IMR-90 (cell line): ENCODE measurements around the gene ING5. TPM values are rescaled to one million over a fixed set of nuclear protein-coding genes. Genes with fewer than 3 reads are reported as not detected.
A peak's percentile ranks its signal among the peaks of the same experiment; 100 is the strongest.

Source experiments
- ATAC-seq: fragments of 200-7000 bp; cut with Tn5 transposase; 2 replicates; pipeline ENCODE4 v1.9.1; 2020; ENCODE audit warnings: low read depth, mild to moderate bottlenecking, moderate library complexity
- BruUV-seq: library from RNA; stranded (reverse); fragments of 400-500 nt; replicated peaks from 2 replicates; lab custom pipeline; 2021; lab: Mats Ljungman, UMichigan
- CTCF ChIA-PET: fragments of 300-600 bp; formaldehyde crosslinking; extraction: SDS; loops from one replicate; lab custom pipeline; 2021; ENCODE audit warnings: antibody characterized with exemption; lab: Yijun Ruan, JAX
- POLR2A ChIA-PET: fragments of 300-600 bp; sonication (Branson Sonifier 250); formaldehyde crosslinking; loops from one replicate; lab custom pipeline; 2022; ENCODE audit warnings: antibody characterized with exemption; ENCODE audit not compliant: unreplicated experiment; lab: Charles Lee
- DNase-seq: peaks from one replicate; pipeline ENCODE4 v3.0.0; 2013
- H2AFZ ChIP-seq: replicated peaks from 2 replicates; pipeline ENCODE3; 2013; ENCODE audit warnings: low read length, mild to moderate bottlenecking; ENCODE audit not compliant: poor library complexity
- H2AK5ac ChIP-seq: 2 replicates; pipeline ENCODE4 v1.6.1; 2013; ENCODE audit warnings: low read depth, low read length, inconsistent platforms
- H2AK9ac ChIP-seq: replicated peaks from 2 replicates; pipeline ENCODE3; 2013; ENCODE audit warnings: mild to moderate bottlenecking, low read depth, low read length, moderate library complexity; ENCODE audit not compliant: poor library complexity
- H2BK120ac ChIP-seq: 2 replicates; pipeline ENCODE4 v1.6.1; 2013; ENCODE audit warnings: low read depth, low read length, inconsistent platforms
- H2BK15ac ChIP-seq: 3 replicates; pipeline ENCODE4 v1.6.1; 2013; ENCODE audit warnings: low read depth, low read length, inconsistent platforms
- H2BK20ac ChIP-seq: 2 replicates; pipeline ENCODE4 v1.6.1; 2013; ENCODE audit warnings: low read depth, mild to moderate bottlenecking, inconsistent platforms, low read length, moderate library complexity
- H2BK5ac ChIP-seq: 2 replicates; pipeline ENCODE4 v1.6.1; 2013; ENCODE audit warnings: mild to moderate bottlenecking, low read depth, low read length, inconsistent platforms; ENCODE audit not compliant: poor library complexity, severe bottlenecking
- H3K14ac ChIP-seq: replicated peaks from 2 replicates; pipeline ENCODE4 v1.6.1; 2013; ENCODE audit warnings: low read depth, low read length, inconsistent platforms
- H3K18ac ChIP-seq: 2 replicates; pipeline ENCODE4 v1.6.1; 2013; ENCODE audit warnings: low read depth, low read length, control low read depth
- H3K23ac ChIP-seq: 2 replicates; pipeline ENCODE4 v1.6.1; 2013; ENCODE audit warnings: low read depth, low read length, inconsistent platforms
- H3K27ac ChIP-seq: 2 replicates; pipeline ENCODE4 v1.5.1; 2013; ENCODE audit warnings: mild to moderate bottlenecking, control low read depth, low read length; ENCODE audit not compliant: insufficient read depth
- H3K27me3 ChIP-seq: 2 replicates; pipeline ENCODE4 v1.6.1; 2013; ENCODE audit warnings: low read length; ENCODE audit not compliant: control insufficient read depth, insufficient read depth
- H3K36me3 ChIP-seq: 2 replicates; pipeline ENCODE4 v1.6.1; 2013; ENCODE audit warnings: low read length, mixed read lengths; ENCODE audit not compliant: control insufficient read depth, insufficient read depth
- H3K4ac ChIP-seq: 2 replicates; pipeline ENCODE4 v1.6.1; 2013; ENCODE audit warnings: low read depth, low read length, inconsistent platforms
- H3K4me1 ChIP-seq: 2 replicates; pipeline ENCODE4 v1.6.1; 2013; ENCODE audit warnings: low read length, mixed read lengths; ENCODE audit not compliant: control insufficient read depth, insufficient read depth
- H3K4me2 ChIP-seq: 2 replicates; pipeline ENCODE4 v1.6.1; 2013; ENCODE audit warnings: low read depth, mild to moderate bottlenecking, control low read depth, low read length, moderate library complexity
- H3K4me3 ChIP-seq: 2 replicates; pipeline ENCODE4 v1.5.1; 2013; ENCODE audit warnings: low read depth, mild to moderate bottlenecking, control low read depth, low read length, moderate library complexity; ENCODE audit not compliant: insufficient read depth
- H3K56ac ChIP-seq: 2 replicates; pipeline ENCODE4 v1.6.1; 2013; ENCODE audit warnings: low read length, inconsistent platforms; ENCODE audit not compliant: insufficient read depth; ENCODE audit errors: extremely low read depth
- H3K79me1 ChIP-seq, 2 experiments: 2 replicates each; pipeline ENCODE4 v1.6.1; 2013; ENCODE audit warnings: low read length in 2 of 2, inconsistent platforms in 1 of 2, low read depth in 1 of 2
- H3K9ac ChIP-seq: 2 replicates; pipeline ENCODE4 v1.6.1; 2013; ENCODE audit warnings: low read depth, low read length, control low read depth
- H3K9me1 ChIP-seq: 2 replicates; pipeline ENCODE4 v1.6.1; 2013; ENCODE audit warnings: low read length, inconsistent platforms; ENCODE audit not compliant: insufficient read depth
- H3K9me3 ChIP-seq: 2 replicates; pipeline ENCODE4 v1.6.1; 2013; ENCODE audit warnings: low read length; ENCODE audit not compliant: control insufficient read depth, insufficient read depth
- H4K20me1 ChIP-seq: 2 replicates; pipeline ENCODE4 v1.6.1; 2013; ENCODE audit warnings: low read length, inconsistent platforms; ENCODE audit not compliant: insufficient read depth
- H4K5ac ChIP-seq: 2 replicates; pipeline ENCODE4 v1.6.1; 2013; ENCODE audit warnings: mild to moderate bottlenecking, low read depth, low read length, control low read depth
- H4K8ac ChIP-seq, 2 experiments: 2 replicates each; pipeline ENCODE4 v1.6.1; 2013; ENCODE audit warnings: low read depth in 2 of 2, low read length in 2 of 2, control low read depth in 1 of 2, inconsistent platforms in 1 of 2
- H4K91ac ChIP-seq: 2 replicates; pipeline ENCODE4 v1.6.1; 2013; ENCODE audit warnings: low read depth, low read length, inconsistent platforms; ENCODE audit not compliant: insufficient read depth
- BHLHE40 ChIP-seq: fragments of 150-350 bp; IDR thresholded peaks from 2 replicates; pipeline ENCODE4 v1.6.1; 2016; ENCODE audit warnings: mild to moderate bottlenecking, low read depth, low read length
- CEBPB ChIP-seq: IDR thresholded peaks from 2 replicates; pipeline ENCODE4 v1.6.1; 2012; ENCODE audit warnings: low read depth, low read length, improper control_type of control experiment
- FOS ChIP-seq: fragments of 150-350 bp; IDR thresholded peaks from 2 replicates; pipeline ENCODE4 v1.6.1; 2016; ENCODE audit warnings: low read depth, low read length
- MAFK ChIP-seq: IDR thresholded peaks from 2 replicates; pipeline ENCODE4 v1.6.1; 2012; ENCODE audit warnings: low read depth, low read length, improper control_type of control experiment
- MAZ ChIP-seq: IDR thresholded peaks from 2 replicates; pipeline ENCODE4 v1.6.1; 2012; ENCODE audit warnings: low read depth, mild to moderate bottlenecking, low read length, improper control_type of control experiment, moderate library complexity, borderline replicate concordance
- MXI1 ChIP-seq: IDR thresholded peaks from 2 replicates; pipeline ENCODE4 v1.6.1; 2012; ENCODE audit warnings: low read depth, mild to moderate bottlenecking, low read length, moderate library complexity, borderline replicate concordance
- NFE2L2 ChIP-seq: fragments of 150-350 bp; IDR thresholded peaks from 2 replicates; pipeline ENCODE4 v1.6.1; 2016; ENCODE audit warnings: low read depth, mild to moderate bottlenecking, low read length
- POLR2A ChIP-seq: IDR thresholded peaks from 2 replicates; pipeline ENCODE4 v1.6.1; 2012; ENCODE audit warnings: mild to moderate bottlenecking, low read depth, low read length
- RAD21 ChIP-seq: IDR thresholded peaks from 2 replicates; pipeline ENCODE4 v1.6.1; 2012; ENCODE audit warnings: low read length, improper control_type of control experiment
- RCOR1 ChIP-seq: IDR thresholded peaks from 2 replicates; pipeline ENCODE4 v1.6.1; 2012; ENCODE audit warnings: mild to moderate bottlenecking, low read length, improper control_type of control experiment; ENCODE audit not compliant: insufficient replicate concordance
- RFX5 ChIP-seq: IDR thresholded peaks from 2 replicates; pipeline ENCODE4 v1.8.0; 2012; ENCODE audit warnings: low read depth, mild to moderate bottlenecking, low read length, moderate library complexity
- SMC3 ChIP-seq: fragments of 150-350 bp; IDR thresholded peaks from 2 replicates; pipeline ENCODE4 v1.6.1; 2016; ENCODE audit warnings: low read depth, mild to moderate bottlenecking, antibody characterized with exemption, low read length, moderate library complexity
- WGBS, 2 experiments: methylation state at CpG; one replicate each; pipeline versions ENCODE4 v1.1.5 to v1.1.7; 2013; ENCODE audit warnings: missing lambda C conversion rate in 2 of 2; ENCODE audit not compliant: insufficient read length in 1 of 2; ENCODE audit errors: extremely low coverage in 2 of 2; 5-methylcytosine and 5-hydroxymethylcytosine counted together
- dilution Hi-C: fragments of 300-500 bp; cut with HindIII; formaldehyde crosslinking; loops from one replicate; pipeline ENCODE4 v1.14.3; 2018; ENCODE audit warnings: low sequenced_read_pairs; ENCODE audit not compliant: unreplicated experiment
- in situ Hi-C: fragments of 300-500 bp; cut with MboI; formaldehyde crosslinking; loops from 3 replicates; pipeline ENCODE4 v1.14.3; 2019; ENCODE audit warnings: low sequenced_read_pairs, inconsistent platforms, mixed read lengths
- intact Hi-C: fragments of 100-400 bp; cut with micrococcal nuclease; formaldehyde crosslinking; loops from 2 replicates; pipeline ENCODE4 v1.10.0; 2022
- polyA plus RNA-seq, 3 experiments: library from polyadenylated mRNA; depleted of rRNA; stranded (reverse); fragments of >200 nt; gene quantifications; 2 replicates each; pipeline ENCODE4 v1.2.3, GENCODE V29; 2012; ENCODE audit warnings: low replicate concordance in 1 of 3
- total RNA-seq: library from RNA; depleted of rRNA; stranded (reverse); fragments of >200 nt; gene quantifications from 2 replicates; pipeline ENCODE4 v1.2.3, GENCODE V29; 2012
- TF ChIP-seq, protein P1 (sequence below): fragments of 150-350 bp; IDR thresholded peaks from 2 replicates; pipeline ENCODE4 v1.6.1; 2016; ENCODE audit warnings: low read depth, mild to moderate bottlenecking, low read length, moderate library complexity, borderline replicate concordance
- TF ChIP-seq, protein P2 (sequence below): fragments of 150-350 bp; IDR thresholded peaks from 2 replicates; pipeline ENCODE4 v1.6.1; 2017; ENCODE audit warnings: mild to moderate bottlenecking, antibody characterized with exemption, low read length, low read depth
- TF ChIP-seq, protein P3 (sequence below): conservative IDR thresholded peaks from 2 replicates; pipeline ENCODE4 v1.5.1; 2012; ENCODE audit warnings: mild to moderate bottlenecking, low read depth, low read length, improper control_type of control experiment

Gene ING5
- total and polyA plus RNA-seq, 2 of the 4 experiments (the other 2 are of a cell fraction) = 36.1 to 38.9 TPM

GRCh38 chr2:241773511-241774418, 71.9 kb downstream of the ING5 start:
- H4K8ac ChIP-seq = no peak overlapping the region
- no peak overlapping the region for H3K4me2 ChIP-seq
- H3K9me1 ChIP-seq = no peaks in the 10 kb centered on the region
- in situ Hi-C loops (no loop called here), dilution Hi-C loops (no loop called here), intact Hi-C loops (no loop called here)
- TF ChIP-seq FOS (no peak), MAFK (no peak), BHLHE40 (no peak), MXI1 (no peak), NFE2L2 (no peak), RFX5 (no peak), RAD21 (no peak), POLR2A (no peak), MAZ (no peak), RCOR1 (no peak), SMC3 (no peak), CEBPB (no peak)
- TF ChIP-seq, protein P1, sequence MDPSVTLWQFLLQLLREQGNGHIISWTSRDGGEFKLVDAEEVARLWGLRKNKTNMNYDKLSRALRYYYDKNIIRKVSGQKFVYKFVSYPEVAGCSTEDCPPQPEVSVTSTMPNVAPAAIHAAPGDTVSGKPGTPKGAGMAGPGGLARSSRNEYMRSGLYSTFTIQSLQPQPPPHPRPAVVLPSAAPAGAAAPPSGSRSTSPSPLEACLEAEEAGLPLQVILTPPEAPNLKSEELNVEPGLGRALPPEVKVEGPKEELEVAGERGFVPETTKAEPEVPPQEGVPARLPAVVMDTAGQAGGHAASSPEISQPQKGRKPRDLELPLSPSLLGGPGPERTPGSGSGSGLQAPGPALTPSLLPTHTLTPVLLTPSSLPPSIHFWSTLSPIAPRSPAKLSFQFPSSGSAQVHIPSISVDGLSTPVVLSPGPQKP = no peak
- TF ChIP-seq, protein P2, sequence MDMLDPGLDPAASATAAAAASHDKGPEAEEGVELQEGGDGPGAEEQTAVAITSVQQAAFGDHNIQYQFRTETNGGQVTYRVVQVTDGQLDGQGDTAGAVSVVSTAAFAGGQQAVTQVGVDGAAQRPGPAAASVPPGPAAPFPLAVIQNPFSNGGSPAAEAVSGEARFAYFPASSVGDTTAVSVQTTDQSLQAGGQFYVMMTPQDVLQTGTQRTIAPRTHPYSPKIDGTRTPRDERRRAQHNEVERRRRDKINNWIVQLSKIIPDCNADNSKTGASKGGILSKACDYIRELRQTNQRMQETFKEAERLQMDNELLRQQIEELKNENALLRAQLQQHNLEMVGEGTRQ = no peak
- TF ChIP-seq, protein P3, sequence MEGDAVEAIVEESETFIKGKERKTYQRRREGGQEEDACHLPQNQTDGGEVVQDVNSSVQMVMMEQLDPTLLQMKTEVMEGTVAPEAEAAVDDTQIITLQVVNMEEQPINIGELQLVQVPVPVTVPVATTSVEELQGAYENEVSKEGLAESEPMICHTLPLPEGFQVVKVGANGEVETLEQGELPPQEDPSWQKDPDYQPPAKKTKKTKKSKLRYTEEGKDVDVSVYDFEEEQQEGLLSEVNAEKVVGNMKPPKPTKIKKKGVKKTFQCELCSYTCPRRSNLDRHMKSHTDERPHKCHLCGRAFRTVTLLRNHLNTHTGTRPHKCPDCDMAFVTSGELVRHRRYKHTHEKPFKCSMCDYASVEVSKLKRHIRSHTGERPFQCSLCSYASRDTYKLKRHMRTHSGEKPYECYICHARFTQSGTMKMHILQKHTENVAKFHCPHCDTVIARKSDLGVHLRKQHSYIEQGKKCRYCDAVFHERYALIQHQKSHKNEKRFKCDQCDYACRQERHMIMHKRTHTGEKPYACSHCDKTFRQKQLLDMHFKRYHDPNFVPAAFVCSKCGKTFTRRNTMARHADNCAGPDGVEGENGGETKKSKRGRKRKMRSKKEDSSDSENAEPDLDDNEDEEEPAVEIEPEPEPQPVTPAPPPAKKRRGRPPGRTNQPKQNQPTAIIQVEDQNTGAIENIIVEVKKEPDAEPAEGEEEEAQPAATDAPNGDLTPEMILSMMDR = no peak
- H3K4me3 ChIP-seq = no peak overlapping the region
- no peak overlapping the region for H4K91ac ChIP-seq
- WGBS, 2 experiments = 100% methylated on average over 1 of the region's 29 CpGs; no CpG with 5 or more reads in 1 of the 2 experiments
- H3K4ac ChIP-seq = no peak overlapping the region
- no peaks in the 10 kb centered on the region for H3K79me1 ChIP-seq
- H3K18ac ChIP-seq = no peak overlapping the region
- H4K5ac ChIP-seq = no peak overlapping the region
- DNase-seq (no peak), ATAC-seq (no peak)
- H2AK5ac ChIP-seq = no peak overlapping the region
- no peak overlapping the region for H3K14ac ChIP-seq
- H2BK15ac ChIP-seq = no peak overlapping the region
- H3K4me1 ChIP-seq = peaks cover 12% of the 10 kb centered on the region
- no peak overlapping the region for H2BK20ac ChIP-seq
- no TSS peak for BruUV-seq
- peak overlapping the region; percentile 70 for H2AK9ac ChIP-seq
- CTCF ChIA-PET = no interaction called here
- H2BK5ac ChIP-seq = no peak overlapping the region
- H3K9ac ChIP-seq = no peak overlapping the region
- H3K23ac ChIP-seq = no peak overlapping the region
- no peak overlapping the region for H3K27ac ChIP-seq
- H3K56ac ChIP-seq = no peak overlapping the region
- no peaks in the 10 kb centered on the region; the same call in 1 of the 2 replicates for H3K27me3 ChIP-seq
- H4K20me1 ChIP-seq = no peaks in the 10 kb centered on the region; the same call in 1 of the 2 replicates
- POLR2A ChIA-PET = no interaction called here
- H2AFZ ChIP-seq = no peak overlapping the region
- no peaks in the 10 kb centered on the region for H3K36me3 ChIP-seq
- H3K9me3 ChIP-seq = no peaks in the 10 kb centered on the region
- no peak overlapping the region for H2BK120ac ChIP-seq
